Nucleus accumbens (tissue), 56 donors: ENCODE data around the gene FBRS.
A peak's percentile ranks its signal among the peaks of the same experiment; 100 is the strongest.
"Not testable (repeated sequence)": the region's sequence is repeated elsewhere in the genome, so short reads cannot be mapped to it uniquely, and the experiment has no call there.

Experiments
- DNase-seq, 56 donors: peaks; one replicate each; lab custom pipeline; 2025; lab: John Stamatoyannopoulos, UW

FBRS gene

DNA sequence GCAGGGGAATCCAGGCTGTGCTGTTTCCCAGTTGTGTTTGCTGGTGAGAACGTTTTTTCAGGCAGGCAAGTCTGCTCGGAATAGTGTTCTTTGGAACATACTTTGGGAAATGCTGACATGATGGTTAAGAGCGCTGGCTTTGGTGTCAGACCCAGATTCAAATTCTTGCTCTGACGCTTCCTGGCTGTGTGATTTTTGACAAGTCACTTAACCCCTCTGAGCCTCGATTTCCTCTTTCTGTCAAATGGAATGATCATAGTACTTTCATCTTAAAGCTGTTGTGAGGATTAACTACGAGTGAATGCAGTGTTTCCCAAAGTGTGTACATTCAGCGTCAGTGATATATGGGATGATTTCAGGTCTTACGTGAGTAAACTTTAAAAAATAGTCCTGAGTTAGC, 4.8 kb downstream of the FBRS start:
- no peak for DNase-seq

- peak in 2 of 56 donors; percentile 10 to 19 for DNase-seq
These were observed 5.6 kb downstream of the FBRS start for GRCh38 chr16:30663820-30664219.

DNA sequence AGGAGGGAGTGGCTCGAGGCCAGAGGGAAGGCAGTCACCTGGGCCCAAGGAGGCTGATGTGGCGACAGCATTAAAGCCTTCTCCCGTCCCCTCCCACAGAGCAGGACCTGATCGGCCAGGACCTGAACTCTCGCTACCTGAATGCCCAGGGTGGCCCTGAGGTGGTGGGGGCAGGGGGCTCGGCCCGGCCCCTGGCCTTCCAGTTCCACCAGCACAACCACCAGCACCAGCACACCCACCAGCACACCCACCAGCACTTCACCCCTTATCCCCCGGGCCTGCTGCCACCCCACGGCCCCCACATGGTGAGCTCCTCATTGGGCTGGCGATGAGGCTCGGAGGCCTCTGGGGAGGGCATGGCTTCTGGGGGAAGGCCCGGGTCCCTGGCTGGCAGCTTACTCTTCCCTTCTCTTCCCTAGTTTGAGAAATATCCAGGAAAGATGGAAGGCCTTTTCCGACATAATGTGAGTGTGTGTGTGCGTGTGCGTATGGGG, 6.4 kb downstream of the FBRS start:
- DNase-seq = no peak

- DNase-seq = no peak
These were observed 7.1 kb downstream of the FBRS start for GRCh38 chr16:30665155-30665829.

- no peak for DNase-seq
These were observed 7.6 kb downstream of the FBRS start for GRCh38 chr16:30665830-30666190.

GRCh38 chr16:30666681-30667080, 8.4 kb downstream of the FBRS start:
- no peak for DNase-seq

DNA sequence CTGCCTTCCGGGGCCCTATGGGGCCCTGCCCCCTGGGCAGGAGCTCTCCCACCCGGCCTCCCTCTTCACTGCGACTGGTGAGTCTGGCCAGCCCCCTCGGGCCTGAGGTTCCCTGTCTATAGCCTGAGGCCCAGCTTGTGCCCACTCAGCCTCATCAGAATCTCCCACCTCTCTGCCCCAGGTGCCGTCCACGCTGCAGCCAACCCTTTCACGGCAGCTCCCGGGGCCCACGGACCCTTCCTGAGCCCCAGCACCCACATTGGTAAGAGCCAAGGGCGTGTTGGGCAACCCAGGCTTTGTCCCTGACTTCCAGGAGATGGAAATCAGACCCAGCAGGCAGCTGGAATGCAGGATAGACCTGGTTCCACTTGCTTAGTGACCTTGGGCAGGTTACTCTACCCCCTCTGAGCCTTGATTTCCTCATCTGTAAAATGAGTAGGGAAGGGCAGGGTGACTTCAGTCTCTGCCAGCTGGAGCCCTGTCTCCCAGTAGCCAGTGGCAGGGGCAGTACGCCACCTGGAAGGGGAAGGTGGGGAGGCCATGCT, 9.2 kb downstream of the FBRS start:
- DNase-seq = no peak

- no peak for DNase-seq
These were observed 10.2 kb downstream of the FBRS start for GRCh38 chr16:30668393-30668792.

- no peak for DNase-seq
These were observed 11.0 kb downstream of the FBRS start for GRCh38 chr16:30669026-30669902.

- no peak for DNase-seq
These were observed 11.9 kb downstream of the FBRS start for GRCh38 chr16:30669903-30670824.

- DNase-seq = no peak
These were observed 16.9 kb downstream of the FBRS start for GRCh38 chr16:30675143-30675542.

DNA sequence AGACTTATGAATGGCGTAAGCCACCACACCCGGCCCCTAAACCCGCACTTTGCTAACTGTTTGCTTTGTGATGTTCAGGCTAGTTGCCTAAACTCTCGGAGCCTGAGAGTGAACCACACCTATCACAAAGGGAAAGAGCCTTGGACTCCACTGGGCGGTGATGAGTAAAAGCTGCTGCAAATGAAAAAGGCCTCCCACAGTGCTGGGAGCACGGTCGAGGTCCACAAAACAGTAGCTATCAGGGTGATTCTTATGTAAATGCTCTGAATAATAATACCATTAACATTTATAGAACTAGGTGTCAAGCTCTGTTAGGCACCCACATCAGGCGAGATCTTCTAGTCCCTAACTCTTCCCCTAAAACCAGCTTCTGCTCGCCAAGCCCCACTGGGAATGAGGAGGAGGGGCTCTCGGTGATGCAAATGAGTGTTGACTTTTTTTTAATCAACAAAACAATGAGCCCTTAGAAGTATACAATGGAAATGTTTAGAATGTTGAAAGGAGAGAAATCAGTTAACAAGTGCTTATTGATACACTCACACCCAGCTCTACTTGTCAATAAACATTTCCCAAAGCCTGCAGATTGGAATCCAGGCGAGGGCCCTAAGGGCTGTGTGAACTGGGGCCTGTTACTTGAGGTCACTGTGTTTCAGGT, 19.8 kb downstream of the FBRS start:
- no peak for DNase-seq

GRCh38 chr16:30678586-30678970, 20.3 kb downstream of the FBRS start:
- DNase-seq = no peak

- no peak for DNase-seq
These were observed 22.1 kb downstream of the FBRS start for GRCh38 chr16:30680326-30680725.

DNA sequence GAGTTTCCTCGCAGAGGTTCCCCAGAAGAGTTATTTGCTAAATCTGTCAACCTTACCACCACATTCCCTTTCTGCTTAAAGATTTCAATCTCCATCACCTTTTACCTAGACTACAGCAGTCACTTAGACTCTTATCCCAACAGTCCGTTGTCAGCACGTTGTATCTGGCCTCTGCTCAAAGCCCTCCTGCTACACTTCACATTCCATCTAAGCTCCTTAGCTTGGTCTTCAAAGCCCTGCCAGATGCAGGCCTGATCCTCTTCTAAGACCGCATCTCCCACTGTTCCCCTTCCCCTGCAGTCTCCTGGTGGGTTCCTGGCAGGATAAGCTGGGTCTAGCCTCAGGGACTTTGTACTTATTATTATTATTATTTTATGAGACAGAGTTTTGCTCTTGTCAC, 30.5 kb downstream of the FBRS start:
- no peak for DNase-seq

GRCh38 chr16:30691907-30692306, 33.7 kb downstream of the FBRS start:
- DNase-seq = no peak

- DNase-seq = no peak
These were observed 34.3 kb downstream of the FBRS start for GRCh38 chr16:30692396-30693064.

- no peak for DNase-seq
These were observed 36.9 kb downstream of the FBRS start for GRCh38 chr16:30694926-30695693.

DNA sequence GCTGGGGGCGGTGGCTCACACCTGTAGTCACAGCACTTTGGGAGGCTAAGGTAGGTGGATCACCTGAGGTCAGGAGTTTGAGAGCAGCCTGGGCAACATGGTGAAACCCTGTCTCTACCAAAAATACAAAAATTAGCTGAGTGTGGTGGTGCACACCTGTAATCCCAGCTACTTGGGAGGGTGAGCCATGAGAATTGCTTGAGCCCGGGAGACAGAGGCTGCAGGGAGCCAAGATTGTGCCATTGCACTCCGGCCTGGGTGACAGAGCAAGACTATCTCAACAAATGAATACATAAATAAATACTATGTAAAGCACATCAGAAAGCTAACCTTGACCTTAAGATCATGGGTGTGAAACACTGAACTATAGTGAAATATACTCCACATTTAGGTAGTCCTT, 38.4 kb downstream of the FBRS start:
- DNase-seq = not testable (repeated sequence)
